ENCODE measurements around the gene KAT2B.

KAT2B gene

GRCh38 chr3:20105513-20106280, 65.5 kb downstream of the KAT2B start:
- H3K4me3 ChIP-seq (ENCODE audit: low read length), result no peak overlapping the region
- peak; percentile 55 for DNase-seq (ENCODE audit: low read depth)
- TF ChIP-seq, protein P1, sequence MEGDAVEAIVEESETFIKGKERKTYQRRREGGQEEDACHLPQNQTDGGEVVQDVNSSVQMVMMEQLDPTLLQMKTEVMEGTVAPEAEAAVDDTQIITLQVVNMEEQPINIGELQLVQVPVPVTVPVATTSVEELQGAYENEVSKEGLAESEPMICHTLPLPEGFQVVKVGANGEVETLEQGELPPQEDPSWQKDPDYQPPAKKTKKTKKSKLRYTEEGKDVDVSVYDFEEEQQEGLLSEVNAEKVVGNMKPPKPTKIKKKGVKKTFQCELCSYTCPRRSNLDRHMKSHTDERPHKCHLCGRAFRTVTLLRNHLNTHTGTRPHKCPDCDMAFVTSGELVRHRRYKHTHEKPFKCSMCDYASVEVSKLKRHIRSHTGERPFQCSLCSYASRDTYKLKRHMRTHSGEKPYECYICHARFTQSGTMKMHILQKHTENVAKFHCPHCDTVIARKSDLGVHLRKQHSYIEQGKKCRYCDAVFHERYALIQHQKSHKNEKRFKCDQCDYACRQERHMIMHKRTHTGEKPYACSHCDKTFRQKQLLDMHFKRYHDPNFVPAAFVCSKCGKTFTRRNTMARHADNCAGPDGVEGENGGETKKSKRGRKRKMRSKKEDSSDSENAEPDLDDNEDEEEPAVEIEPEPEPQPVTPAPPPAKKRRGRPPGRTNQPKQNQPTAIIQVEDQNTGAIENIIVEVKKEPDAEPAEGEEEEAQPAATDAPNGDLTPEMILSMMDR (conservative IDR thresholded peaks at IDR 0.05; ENCODE audit: low read length), result no peak

DNA sequence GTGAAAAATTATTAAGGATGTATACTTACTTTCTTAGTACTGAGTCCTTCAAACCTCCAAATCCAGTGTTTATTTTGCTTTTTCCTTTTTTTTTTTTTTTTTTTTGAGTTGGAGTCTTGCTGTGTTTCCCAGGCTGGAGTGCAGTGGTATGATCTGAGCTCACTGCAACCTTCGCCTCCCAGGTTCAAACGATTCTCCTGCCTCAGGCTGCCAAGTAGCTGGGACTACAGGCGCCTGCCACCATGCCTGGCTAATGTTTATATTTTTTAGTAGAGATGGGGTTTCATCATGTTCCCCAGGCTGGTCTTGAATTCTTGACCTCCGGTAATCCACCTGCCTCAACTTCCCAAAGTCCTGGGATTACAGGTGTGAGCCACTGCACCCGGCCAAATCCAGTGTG, 67.5 kb downstream of the KAT2B start:
- no peak overlapping the region for H3K4me3 ChIP-seq (ENCODE audit: low read length)

DNA sequence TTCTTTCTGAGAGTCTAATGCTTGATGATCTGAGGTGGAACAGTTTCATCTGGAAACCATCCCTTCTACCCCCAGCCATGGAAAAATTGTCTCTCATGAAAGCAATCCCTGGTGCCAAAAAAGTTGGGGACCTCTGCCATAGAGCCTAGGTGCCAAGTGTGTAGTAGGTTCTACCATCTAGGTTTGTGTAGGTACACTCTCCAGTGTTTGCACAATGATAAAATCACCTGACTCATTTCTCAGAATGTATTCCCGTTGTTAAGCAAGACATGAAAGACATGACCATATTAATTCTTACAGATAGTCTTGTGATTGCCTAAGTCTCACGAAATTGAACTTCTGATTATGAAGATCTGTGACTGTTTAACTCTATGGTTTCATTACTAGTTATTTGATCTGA, 68.6 kb downstream of the KAT2B start:
- DNase-seq (ENCODE audit: low read depth), result no peak
- TF ChIP-seq, protein P1 (conservative IDR thresholded peaks at IDR 0.05; ENCODE audit: low read length), result no peak
- H3K4me3 ChIP-seq (ENCODE audit: low read length), result no peak overlapping the region

More for the DNA sequence above, 67.5 kb downstream of the KAT2B start:
- DNase-seq (ENCODE audit: low read depth), result no peak
- TF ChIP-seq, protein P1 (conservative IDR thresholded peaks at IDR 0.05; ENCODE audit: low read length), result no peak

GRCh38 chr3:20110826-20111225, 70.6 kb downstream of the KAT2B start:
- TF ChIP-seq, protein P1 (conservative IDR thresholded peaks at IDR 0.05; ENCODE audit: low read length), result no peak
- no peak overlapping the region for H3K4me3 ChIP-seq (ENCODE audit: low read length)
- no peak for DNase-seq (ENCODE audit: low read depth)

DNA sequence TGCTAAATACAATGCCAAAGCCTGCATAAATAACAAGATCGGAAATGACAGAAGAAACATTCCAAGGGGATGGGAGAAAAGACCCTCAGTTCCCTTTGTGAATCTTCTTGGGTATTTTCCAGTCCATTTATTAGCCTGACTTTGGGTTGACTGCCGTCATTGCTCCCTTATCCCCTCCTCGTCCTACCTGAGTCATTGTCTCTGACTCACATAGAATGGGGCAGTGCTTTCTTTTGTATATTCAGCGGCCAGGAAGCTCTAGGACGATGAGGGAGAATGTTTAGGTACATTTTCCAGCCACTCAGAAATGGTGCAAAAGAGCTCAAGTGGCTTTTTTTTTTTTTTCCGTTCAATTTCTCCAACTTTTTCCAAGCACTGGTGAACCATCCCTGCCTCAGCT, 71.6 kb downstream of the KAT2B start:
- H3K4me3 ChIP-seq (ENCODE audit: low read length), result no peak overlapping the region
- TF ChIP-seq, protein P1 (conservative IDR thresholded peaks at IDR 0.05; ENCODE audit: low read length), result no peak
- no peak for DNase-seq (ENCODE audit: low read depth)

- TF ChIP-seq, protein P1 (conservative IDR thresholded peaks at IDR 0.05; ENCODE audit: low read length), result no peak
- no peak for DNase-seq (ENCODE audit: low read depth)
- H3K4me3 ChIP-seq (ENCODE audit: low read length), result no peak overlapping the region
Measured at GRCh38 chr3:20121088-20121487, 80.8 kb downstream of the KAT2B start.

DNA sequence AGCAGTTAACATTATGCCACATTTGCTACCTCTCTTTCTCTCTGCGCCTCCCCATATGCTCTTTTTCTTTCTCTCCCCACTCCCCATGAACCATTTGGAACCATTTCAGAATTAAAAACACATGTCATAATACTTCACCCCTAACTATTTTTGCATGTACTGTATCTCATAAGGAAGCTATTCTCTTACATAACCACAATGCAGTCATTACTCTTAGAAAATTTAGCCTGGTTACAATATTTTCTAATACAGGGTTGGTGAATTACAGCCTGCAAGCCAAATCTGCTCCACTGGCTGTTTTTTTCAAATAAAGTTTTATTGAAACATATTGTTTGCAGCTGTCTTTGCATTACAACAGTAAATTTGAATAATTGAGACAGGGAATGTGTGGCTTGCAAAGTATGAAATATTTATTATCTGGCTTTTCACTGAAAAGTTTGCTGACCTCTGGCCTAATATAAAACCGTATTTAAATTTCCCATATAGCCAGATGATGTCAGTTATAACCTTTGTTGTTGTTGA, 82.9 kb downstream of the KAT2B start:
- peak; percentile 34 for DNase-seq (ENCODE audit: low read depth)
- TF ChIP-seq, protein P1 (conservative IDR thresholded peaks at IDR 0.05; ENCODE audit: low read length), result no peak
- H3K4me3 ChIP-seq (ENCODE audit: low read length), result no peak overlapping the region
